ENCODE data around the gene OPN3. TPM values are rescaled to one million over a fixed set of nuclear protein-coding genes. Genes with fewer than 3 reads are reported as not detected.

The OPN3 gene
- polyA plus RNA-seq, 1 donor (not counting 4 experiments of a cell fraction or from before 2014, with no cell fraction given): 48.4 TPM

- Histone ChIP-seq H3K27ac (ENCODE audit: control insufficient read depth, insufficient read depth, low read length) (no peak overlapping the region), H4K20me1 (ENCODE audit: control insufficient read depth, extremely low read depth, insufficient read depth, low read length) (no peaks in the 10 kb centered on the region), H3K36me3 (ENCODE audit: control insufficient read depth in 2 of 2, extremely low read depth in 1 of 2, insufficient read depth in 2 of 2, low read length in 2 of 2) (peaks cover 3 to 5% of the 10 kb centered on the region in 2 experiments), H3K27me3 (ENCODE audit: control insufficient read depth, extremely low read depth, insufficient read depth, low read length) (no peaks in the 10 kb centered on the region), H3K9me3 (ENCODE audit: control insufficient read depth, low read depth, low read length) (no peaks in the 10 kb centered on the region), H2AFZ (ENCODE audit: control insufficient read depth, low read length) (no peak overlapping the region), H3K4me3 (ENCODE audit: control insufficient read depth in 2 of 3, extremely low read depth in 1 of 3, insufficient read depth in 2 of 3, low read depth in 1 of 3, low read length in 3 of 3) (no peak overlapping the region), H3K79me2 (ENCODE audit: control insufficient read depth, insufficient read depth, low read length) (no peaks in the 10 kb centered on the region), H3K9ac (ENCODE audit: control insufficient read depth, extremely low read depth, insufficient read depth, low read length) (no peak overlapping the region), H3K4me2 (ENCODE audit: control insufficient read depth, extremely low read depth, insufficient read depth, low read depth, low read length) (no peak overlapping the region), H3K4me1 (ENCODE audit: control insufficient read depth, extremely low read depth, insufficient read depth, low read length) (peaks cover 20% of the 10 kb centered on the region), H3K9me1 (ENCODE audit: control insufficient read depth, extremely low read depth, insufficient read depth, low read length) (no peaks in the 10 kb centered on the region)
- FAIRE-seq (no peak), DNase-seq (ENCODE audit: low read depth, low spot score) (no peak)
- TF ChIP-seq EZH2 (IDR thresholded peaks at IDR 0.05; ENCODE audit: low read length): no peak
- TF ChIP-seq, protein P1, sequence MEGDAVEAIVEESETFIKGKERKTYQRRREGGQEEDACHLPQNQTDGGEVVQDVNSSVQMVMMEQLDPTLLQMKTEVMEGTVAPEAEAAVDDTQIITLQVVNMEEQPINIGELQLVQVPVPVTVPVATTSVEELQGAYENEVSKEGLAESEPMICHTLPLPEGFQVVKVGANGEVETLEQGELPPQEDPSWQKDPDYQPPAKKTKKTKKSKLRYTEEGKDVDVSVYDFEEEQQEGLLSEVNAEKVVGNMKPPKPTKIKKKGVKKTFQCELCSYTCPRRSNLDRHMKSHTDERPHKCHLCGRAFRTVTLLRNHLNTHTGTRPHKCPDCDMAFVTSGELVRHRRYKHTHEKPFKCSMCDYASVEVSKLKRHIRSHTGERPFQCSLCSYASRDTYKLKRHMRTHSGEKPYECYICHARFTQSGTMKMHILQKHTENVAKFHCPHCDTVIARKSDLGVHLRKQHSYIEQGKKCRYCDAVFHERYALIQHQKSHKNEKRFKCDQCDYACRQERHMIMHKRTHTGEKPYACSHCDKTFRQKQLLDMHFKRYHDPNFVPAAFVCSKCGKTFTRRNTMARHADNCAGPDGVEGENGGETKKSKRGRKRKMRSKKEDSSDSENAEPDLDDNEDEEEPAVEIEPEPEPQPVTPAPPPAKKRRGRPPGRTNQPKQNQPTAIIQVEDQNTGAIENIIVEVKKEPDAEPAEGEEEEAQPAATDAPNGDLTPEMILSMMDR (optimal IDR thresholded peaks at IDR 0.05 in 1 of 3, IDR thresholded peaks at IDR 0.05 in 1 of 3, conservative IDR thresholded peaks at IDR 0.05 in 1 of 3; ENCODE audit: extremely low read depth in 1 of 3, insufficient read depth in 2 of 3, low read length in 3 of 3): no peak
- dilution Hi-C loops (cut with MboI; ENCODE audit: extremely low pct_ligation_motif_present, low sequenced_read_pairs): no loop called here
Measured at GRCh38 chr1:241596633-241597032, 43.5 kb downstream of the OPN3 start.

DNA sequence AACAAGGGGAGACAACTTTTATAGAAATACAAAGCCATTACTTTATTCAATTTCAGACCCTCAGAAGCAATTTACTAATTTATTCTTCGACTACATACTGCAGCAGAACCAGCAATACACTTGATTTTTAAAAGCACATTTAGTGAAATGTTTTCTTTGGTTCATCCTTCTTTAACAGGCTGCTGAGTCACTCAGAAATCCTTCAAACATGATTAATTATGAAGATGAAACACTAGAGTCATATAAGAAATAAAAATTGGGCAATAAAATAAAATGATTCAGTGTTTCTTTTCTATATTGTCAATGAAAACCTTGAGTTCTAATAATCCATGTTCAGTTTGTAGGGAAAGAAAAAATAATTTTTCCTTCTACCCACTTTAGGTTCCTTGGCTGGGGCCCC lies 47.0 kb downstream of the OPN3 start:
- Histone ChIP-seq H2AFZ (ENCODE audit: control insufficient read depth, low read length) (no peak overlapping the region), H3K4me1 (ENCODE audit: control insufficient read depth, extremely low read depth, insufficient read depth, low read length) (peaks cover 35% of the 10 kb centered on the region), H3K9me3 (ENCODE audit: control insufficient read depth, low read depth, low read length) (no peaks in the 10 kb centered on the region), H3K9me1 (ENCODE audit: control insufficient read depth, extremely low read depth, insufficient read depth, low read length) (no peaks in the 10 kb centered on the region), H3K36me3 (ENCODE audit: control insufficient read depth in 2 of 2, extremely low read depth in 1 of 2, insufficient read depth in 2 of 2, low read length in 2 of 2) (peaks cover 3 to 5% of the 10 kb centered on the region in 2 experiments), H3K27me3 (ENCODE audit: control insufficient read depth, extremely low read depth, insufficient read depth, low read length) (no peaks in the 10 kb centered on the region), H4K20me1 (ENCODE audit: control insufficient read depth, extremely low read depth, insufficient read depth, low read length) (no peaks in the 10 kb centered on the region), H3K9ac (ENCODE audit: control insufficient read depth, extremely low read depth, insufficient read depth, low read length) (peak overlapping the region; percentile 75), H3K27ac (ENCODE audit: control insufficient read depth, insufficient read depth, low read length) (peak overlapping the region; percentile 97), H3K79me2 (ENCODE audit: control insufficient read depth, insufficient read depth, low read length) (no peaks in the 10 kb centered on the region), H3K4me2 (ENCODE audit: control insufficient read depth, extremely low read depth, insufficient read depth, low read depth, low read length) (peak overlapping the region; percentile 3), H3K4me3 (ENCODE audit: control insufficient read depth in 2 of 3, extremely low read depth in 1 of 3, insufficient read depth in 2 of 3, low read depth in 1 of 3, low read length in 3 of 3) (no peak overlapping the region)
- no peak for FAIRE-seq
- no peak for DNase-seq (ENCODE audit: low read depth, low spot score)
- dilution Hi-C loops (cut with MboI; ENCODE audit: extremely low pct_ligation_motif_present, low sequenced_read_pairs): no loop called here
- TF ChIP-seq, protein P1 (optimal IDR thresholded peaks at IDR 0.05 in 1 of 3, IDR thresholded peaks at IDR 0.05 in 1 of 3, conservative IDR thresholded peaks at IDR 0.05 in 1 of 3; ENCODE audit: extremely low read depth in 1 of 3, insufficient read depth in 2 of 3, low read length in 3 of 3): no peak
- TF ChIP-seq EZH2 (IDR thresholded peaks at IDR 0.05; ENCODE audit: low read length): no peak

Measured in keratinocyte (primary cell).